NCI-H1436 (cell line): ENCODE data around the gene BRWD1.

ENCODE experiments used
- DNase-seq: peaks from one replicate; lab custom pipeline; 2025; lab: John Stamatoyannopoulos, UW

The BRWD1 gene

DNA sequence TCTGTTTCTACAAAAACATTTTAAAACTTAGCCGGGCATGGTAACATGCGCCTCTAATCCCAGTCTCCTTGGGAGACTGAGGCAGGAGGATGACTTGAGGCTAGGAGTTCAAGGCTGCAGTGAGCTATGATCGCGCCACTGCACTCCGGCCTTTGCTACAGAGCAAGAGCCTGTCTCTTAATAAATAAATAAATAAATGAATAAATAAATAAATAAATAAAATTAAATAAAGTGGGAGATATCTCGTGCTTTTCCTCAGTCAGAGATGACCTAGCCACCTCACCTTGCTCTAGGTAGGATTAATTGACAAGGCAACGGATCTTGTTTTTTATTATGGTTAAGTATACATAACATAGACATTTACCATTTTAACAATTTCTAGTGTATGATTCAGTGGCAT lies 14.3 kb upstream of the BRWD1 start:
- DNase-seq = no peak

DNA sequence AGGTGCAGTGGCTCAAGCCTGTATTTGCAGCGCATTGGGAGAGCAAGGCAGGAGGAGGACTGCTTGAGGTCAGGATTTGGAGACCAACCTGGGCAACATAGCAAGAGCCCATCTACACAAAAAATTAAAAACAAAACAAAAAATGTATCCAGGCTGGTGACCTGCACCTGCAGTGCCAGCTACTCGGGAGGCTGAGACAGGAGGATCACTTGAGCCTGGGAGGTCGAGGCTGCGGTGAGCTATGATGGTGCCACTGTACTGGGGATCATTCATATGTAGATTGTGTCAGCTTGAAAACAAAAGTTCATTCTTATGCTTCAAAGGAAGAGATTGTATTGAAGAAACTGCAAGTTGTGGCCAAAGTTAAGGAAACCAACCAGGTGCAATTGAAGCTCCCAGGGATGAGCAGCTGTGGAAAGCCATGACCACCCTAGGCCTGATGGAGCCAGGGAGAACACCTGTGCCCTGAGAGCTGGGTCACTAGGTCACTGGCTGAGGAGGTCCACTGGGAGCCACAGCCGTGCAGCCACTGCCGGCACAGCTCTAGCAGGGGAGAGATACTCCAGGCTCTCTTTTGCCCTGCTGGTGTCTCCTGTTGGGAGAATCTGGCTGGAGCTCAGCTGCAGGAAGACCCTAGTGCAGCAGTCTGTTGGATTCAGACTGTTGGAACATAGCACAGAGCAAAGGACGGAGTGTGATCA lies 13.3 kb upstream of the BRWD1 start:
- no peak for DNase-seq

DNA sequence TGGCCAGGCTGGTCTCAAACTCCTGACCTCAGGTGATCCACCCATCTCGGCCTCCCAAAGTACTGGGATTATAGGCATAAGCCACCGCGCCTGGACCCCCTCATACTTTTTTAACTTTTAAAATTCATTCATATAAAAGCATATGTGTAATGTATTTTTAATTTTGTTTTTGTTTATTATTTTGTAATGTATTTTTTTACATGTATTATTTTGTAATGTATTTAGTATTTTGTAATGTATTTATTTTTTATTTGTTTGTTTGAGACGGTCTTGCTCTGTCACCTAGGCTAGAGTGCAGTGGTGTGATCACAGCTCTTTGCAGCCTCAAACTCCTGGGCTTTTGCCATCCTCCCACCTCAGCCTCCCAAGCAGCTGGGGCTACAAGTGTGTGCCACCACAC lies 12.0 kb upstream of the BRWD1 start:
- DNase-seq = no peak

DNA sequence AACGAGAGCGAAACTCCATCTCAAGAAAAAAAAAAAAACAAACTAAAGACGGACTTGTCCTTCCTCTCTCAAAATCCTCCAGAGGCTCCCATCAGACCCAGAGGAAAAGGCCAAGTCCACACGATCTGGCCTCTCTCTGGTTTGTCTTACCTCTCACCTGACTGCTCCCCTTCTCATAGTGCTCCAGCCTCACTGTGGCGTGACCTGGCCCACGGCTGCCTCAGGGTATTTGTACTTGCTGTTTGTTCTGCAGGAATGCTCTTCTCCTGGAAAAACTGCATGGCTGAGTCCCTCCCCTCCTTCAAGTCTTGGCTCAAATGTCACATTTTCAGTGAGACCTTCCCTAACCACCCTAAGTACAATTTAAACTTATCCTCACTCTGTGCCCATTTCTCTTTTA lies 8.0 kb upstream of the BRWD1 start:
- no peak for DNase-seq

DNA sequence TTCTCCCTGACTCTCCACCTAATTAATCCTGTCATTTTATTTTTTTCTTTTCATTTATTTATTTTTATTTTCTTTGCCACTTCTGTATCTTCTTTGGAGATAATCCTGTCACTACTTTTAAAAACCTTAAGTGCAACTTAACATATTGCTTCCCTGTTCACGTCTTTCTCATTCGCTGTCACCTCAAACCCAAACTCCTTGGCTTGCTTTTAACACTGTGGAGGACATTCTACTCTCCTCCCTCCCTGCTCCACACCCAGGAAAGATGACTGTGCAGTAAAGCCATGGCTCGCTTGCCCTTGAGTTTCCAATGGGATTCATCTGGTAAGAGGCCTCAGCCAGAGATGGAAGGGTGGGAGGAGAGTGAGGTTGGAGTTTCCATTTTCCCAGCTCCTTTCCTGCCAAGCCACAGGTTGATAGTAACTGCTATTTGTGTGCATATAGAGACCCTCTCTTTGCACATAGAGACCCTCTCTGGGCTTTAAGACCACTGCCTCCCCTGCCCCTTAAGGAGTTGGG lies 6.4 kb upstream of the BRWD1 start:
- no peak for DNase-seq

DNA sequence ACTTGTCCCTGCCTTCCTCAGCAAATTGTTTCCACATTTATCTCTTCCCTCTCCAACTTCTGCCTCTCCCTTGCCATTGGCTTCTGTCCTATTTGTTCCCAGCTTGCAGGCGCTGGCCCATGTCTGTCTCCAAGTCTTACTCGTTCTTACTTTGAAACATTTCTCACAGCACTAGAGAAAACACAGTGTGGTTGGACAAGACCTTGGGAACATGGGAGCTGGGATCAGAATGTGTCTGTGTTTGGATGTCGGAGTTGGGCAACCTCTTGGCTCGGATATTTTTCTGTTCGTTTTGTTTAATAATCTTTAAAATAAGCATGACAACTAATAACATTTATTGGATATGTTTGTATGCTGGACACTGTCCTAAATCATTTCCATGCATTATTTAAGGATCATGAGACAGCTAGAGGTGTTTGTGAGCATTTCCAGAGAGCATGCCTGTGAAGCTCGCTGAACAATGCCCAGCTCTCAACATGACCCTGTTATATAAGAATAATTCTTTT lies 5.9 kb upstream of the BRWD1 start:
- DNase-seq = no peak

DNA sequence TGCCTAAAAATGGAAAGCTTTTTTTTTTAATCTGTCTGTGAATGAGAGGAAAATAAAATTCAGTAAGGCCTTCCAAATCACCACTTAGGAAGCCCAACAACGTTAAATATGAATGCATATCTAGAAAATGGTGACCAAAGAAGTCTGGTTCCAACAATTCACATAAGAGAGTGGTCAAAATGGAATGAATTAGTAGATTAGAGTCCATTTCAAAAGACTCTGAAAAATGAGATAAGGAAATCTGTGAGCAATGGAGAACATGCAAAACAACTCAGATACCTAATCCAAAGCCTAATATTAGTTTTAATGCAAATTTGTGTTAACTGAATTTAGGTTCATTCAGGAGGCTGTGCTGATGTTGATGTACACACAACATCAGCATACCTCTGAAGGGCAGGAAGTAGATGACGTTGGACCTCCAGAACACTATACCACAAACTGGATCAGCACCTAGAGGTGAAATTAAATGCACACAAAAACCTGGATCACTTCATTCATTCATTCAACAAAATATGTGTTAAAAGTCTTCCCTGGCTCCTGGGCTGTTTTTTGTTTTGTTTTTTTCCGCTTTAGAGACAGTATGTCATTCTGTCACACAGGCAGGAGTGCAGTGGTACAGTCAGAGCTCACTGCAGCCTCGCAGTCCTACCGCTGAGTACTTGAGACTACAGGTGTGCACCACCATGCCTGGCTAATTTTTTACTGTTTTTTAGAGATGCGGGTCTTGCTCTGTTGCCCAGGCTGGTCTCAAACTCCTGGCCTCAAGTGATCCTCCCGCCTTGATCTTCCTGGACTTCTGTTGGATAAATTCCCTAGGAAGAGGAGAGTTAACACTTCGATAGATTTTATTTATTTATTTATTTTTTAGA lies 4.9 kb upstream of the BRWD1 start:
- DNase-seq = no peak

DNA sequence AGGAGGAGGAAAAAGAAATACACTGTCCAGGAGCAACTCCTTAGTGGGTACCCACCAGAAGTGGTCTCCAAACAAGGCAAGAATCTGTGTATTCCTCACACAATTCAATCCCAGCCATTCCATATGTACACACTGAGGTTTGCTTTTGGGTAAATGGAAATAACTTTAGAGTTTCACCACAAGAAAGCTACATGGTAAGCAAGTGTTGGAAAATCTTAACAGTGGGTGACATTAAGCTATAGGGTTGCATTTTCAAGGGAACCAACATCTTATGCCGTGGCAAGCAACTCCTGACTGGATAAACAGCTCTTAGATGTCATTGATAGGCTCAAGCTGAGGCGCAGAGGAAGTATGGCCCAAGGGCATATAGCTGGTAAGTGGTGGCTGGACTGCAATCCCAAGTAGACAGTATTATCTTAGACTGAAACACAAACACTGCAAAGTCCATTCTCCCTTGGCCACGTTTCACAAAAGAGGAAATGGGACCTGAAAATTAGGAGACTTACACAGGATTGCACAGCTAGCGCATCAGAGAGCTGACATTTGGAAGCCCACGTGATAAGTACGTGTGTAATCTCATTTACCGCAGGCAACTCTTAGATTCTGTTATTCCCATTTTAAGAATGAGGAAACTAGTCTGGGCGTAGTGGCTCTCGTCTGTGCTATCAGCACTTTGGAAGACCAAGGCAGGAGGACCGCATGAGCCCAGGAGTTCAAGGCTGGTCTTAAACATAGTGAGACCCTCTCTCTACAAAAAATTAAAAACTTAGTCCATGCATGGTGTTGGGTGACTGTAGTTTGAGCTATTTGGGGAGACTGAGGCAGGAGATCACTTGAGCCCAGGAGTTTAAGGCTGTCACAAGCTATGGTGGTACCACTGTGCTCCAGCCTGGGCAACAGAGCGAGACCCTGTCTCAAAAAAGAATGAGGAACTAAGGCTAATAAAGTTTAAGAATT lies 4.0 kb upstream of the BRWD1 start:
- DNase-seq = no peak

DNA sequence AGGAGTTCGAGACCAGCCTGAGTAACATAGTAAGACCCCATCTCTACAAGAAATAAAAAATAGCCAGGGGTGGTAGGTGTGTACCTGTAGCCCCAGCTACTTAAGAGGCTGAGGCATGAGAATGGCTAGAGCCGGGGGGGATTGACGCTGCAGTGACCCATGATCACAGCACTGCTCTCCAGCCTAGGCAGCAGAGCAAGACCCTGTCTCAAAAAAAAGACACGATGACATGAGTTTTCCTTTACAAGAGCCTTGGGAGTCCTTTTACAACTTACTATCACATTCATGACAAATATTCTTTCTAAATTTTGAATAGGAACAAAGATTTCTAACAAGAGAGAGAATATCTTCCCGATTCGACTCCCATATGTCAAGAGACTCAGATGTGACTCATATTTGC lies 3.3 kb upstream of the BRWD1 start:
- no peak for DNase-seq

DNA sequence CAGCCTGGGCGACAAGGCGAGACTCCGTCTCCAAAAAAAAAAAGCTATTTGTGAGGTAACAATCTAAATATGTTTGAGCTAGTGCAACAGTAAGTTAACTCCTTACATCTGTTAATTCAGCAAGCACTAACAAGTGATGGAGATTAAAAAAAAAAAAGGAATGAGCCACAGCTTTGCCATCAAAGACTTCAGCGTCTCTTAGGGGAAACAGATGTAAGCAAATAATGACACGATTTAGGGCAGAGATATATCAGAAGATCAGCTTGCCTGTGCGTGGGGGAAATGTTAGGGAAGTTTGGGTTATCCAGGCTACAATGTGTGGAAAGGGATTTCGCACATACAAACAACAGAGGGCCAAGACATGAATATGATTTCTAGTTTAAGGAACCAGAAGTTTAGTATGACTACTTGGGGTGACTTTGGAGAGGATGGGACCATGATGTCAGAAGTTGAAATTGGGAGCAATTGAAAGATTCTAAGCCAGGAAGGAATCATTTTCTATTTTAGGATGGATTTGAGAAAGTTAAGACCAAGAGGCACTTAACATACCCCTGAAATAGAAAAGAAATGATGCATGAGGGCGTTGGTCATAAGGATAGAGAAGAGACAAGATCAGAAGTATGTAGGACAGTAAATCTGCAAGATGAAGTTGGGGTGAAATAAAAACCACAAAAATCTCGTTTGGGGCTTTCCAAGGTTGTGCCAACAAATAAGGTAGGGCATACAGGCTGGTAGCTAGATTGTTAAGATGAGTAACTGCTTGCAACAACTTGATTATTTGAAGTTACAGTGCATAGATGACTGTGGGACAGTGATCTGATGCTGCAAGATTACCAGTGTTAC lies 2.4 kb upstream of the BRWD1 start:
- DNase-seq = no peak

DNA sequence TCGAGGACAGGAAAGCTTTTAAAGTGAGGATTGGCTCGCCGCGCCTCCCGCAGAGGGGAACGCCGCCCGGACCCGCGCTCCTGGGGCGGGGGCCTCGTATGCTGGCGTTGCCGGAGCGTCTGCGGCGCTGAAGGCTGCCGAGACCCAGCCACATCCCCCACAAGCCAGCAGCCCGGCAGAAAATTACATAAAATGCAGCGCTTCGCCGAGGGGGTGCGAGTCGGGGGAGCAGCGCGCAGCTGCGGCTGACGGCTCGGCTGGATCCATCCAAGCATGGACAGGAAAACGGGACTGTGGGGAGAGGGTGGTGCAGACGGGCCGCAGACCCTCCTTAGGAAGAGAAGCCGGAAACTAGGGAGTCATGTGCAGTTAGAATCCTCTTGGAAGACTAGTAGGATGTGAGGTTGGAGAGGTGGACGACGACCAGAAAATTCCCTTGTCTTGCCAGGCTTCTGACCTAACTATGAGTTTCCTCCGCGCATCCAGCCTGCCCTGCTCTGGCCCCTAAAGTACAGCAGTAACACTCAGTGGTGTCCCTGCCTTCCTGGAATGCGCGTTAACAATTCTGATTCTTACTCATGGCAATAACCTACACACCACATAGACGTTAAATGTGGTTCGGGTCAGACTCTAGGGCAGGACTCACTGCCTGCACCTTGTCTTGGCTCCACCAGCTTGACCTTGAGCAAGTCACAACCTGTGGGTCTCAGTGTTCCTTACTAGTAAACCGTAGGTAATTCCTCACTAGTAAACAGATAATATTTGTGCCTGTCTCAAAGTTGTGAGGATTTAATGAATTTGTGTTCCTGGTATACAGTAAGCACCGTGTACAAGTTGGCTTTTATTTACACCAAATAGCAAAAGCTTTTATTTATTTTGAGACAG lies 953 bp upstream of the BRWD1 start:
- DNase-seq = peak; percentile 36

DNA sequence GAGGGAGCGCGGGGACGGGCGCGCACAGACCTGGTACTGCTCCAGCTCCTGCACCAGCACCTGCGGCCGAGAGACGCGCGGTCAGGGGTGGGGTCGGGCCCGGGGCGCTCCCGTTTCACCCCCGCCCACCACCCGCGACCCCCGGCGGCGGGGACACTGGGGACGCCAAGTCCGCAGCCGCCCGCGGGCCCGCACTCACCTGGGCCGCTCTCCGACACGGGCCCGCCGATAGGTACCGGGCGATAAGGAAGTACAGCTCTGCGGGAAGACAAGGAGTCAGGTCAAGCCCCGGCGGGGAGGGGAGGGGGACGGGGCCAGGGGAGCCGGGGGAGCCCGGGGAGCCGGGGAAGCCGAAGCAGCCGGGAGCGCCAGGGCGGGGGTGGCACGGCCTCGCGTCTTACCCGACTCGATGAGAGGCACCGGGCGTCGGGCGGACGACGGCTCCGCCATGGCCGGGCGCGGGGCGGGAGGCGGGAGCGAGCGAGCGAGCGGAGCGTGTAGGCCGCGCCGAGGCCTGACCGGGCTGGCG lies 326 bp downstream of the BRWD1 start:
- peak; percentile 17 for DNase-seq

DNA sequence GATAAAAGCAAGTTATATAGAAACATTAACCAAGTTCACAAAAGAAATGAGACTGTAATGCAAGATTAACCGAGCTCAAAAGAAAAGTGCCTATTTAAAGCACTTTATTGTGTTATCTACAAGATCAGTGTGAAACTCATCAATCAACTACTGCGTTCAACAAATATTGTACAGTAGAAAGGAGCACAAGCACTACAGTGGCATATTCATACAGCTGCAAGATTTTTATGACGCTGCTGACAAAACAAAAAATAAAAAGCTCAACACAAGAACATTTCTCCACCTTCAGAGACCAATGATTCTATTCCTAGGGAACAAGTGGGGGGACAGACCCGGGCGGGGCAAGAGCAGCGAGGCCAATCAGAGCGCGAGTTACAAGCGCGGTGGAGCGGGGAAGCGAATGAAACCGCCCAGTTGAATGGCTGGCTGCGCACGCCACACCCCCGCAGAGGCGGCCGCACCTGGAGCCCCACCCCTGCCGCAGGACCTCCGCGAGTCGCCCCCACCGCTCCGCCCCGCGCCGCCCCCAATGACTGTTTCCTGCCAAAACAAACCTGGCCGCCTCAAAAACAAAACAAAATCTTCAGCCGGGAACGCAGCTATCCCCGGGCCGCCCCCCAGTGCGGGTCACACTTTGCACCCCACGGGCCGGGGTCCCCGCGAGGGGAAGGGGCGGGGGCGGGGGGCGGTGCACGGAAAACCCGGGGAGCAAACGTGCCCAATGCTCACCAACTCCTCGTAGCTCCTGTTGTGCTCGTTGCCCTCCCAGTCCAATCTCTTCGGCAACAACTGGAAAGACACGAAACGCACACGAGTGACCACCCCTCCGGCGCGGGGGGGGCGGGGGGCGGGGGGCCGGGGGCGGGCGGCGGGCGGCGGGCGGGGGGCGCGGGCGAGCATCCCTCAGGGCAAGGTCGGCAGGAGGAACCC lies 1.1 kb downstream of the BRWD1 start:
- peak; percentile 86 for DNase-seq

DNA sequence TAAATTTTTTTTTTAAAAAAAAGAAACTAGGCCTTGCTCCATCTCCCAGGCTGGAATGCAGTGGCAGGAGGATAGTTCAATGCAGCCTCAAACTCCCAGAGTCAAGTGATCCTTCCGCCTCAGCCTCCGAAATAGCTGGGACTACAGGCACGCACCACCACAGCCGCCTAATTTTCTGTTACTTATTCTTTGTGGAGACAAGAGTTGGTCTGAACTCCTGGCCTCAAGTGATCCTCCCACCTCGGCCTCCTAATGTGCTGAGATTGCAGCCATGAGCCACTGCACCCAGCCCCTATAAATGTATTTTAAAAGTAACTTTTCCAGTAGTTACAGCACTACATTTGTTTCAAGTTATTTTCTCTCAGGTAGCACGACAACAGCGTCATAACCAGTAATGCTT lies 2.3 kb downstream of the BRWD1 start:
- no peak for DNase-seq

DNA sequence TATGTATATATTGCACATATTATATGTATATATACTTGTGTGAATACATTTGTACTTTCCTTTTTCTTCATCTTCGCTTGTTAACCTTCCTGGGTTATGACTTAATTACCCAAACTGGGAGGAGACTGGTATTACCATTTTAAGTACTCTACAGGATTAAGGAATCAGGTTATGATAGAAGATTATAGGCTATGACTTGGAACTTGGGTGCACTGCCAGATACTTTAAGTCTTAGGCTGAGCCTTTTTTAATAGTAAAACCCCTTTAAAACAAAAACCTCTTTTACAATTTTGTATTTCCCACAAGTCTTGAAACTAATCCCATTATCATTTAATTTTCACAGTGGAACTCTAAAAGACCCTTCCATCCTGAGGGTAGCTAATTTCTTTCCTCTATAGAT lies 6.0 kb downstream of the BRWD1 start:
- DNase-seq = no peak

DNA sequence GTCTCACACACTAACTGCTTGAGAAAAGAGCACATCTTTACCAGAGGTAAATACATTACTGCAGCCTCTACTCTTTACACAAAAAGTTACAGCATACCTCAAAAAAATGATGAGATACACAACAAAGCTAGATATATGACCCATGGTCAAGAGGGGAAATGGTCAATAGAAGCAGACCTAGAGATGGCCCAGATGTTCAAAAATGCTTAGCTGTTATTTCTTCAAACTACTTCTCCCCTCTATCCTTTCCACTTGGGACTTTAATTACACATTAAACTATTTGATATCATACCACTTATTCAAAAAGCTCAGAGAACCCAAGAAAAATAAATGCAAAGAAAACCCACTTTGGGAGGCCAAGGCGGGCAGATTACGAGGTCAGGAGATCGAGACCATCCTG lies 12.8 kb downstream of the BRWD1 start:
- no peak for DNase-seq

DNA sequence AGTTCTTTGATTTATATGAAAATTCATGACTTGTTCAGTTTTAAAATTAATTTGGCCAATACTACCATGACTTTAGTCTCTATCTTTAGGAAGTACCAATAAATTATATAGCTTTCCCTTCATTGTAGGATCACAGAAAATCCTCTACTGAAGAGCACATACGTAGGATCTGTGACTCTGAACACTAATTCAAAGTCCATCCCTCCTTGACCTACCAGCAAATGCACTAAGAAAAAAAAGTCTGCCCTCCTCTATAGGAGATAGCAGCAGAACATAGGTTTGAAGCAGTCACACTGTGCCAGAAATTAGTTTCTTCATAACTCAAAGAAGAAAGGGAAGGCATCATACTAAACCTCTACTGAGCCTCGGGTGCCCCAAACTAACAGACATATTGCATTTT lies 16.5 kb downstream of the BRWD1 start:
- no peak for DNase-seq

DNA sequence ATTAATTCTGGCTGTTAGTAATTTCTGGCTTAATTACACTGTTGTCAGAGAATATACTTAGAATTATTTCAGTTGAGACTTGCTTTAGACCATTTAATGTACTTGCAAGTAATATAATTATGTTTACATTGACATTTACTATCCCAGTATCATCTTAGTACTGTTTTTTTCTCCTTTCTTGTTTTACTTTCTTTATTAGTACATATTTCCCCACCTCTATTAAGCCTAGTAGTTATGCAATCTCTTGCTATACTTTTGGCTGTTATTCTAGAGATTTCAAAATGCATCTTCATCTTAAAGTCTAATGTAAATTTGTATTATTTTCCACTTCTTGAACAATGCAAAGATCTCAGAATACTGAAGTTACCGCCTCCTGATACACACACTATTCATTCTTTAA lies 24.4 kb downstream of the BRWD1 start:
- DNase-seq = no peak

DNA sequence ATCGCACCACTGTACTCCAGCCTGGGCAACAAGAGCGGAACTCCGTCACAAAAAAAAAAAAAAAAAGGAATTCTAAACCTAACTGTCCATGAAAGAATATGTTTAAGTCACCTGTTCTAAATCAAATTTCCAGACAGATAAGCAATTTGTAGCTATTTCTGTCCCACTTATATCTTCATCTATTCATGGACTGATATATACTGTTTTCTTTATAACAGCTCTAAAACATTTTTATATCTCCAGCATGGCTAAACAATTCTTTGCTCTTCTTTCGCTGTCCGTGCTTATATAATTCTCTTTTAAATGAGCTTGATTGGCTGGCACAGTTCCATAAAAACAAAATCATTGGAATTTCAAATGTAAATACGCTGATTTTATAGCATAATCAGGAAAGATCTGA lies 30.5 kb downstream of the BRWD1 start:
- no peak for DNase-seq
